Esophagus muscularis mucosa (tissue), 3 donors: ENCODE measurements around the gene ZC3H10.

Experiments used
- POLR2A ChIP-seq: fragments of 450-650 bp; IDR thresholded peaks from one replicate; pipeline ENCODE4 v1.6.1; 2017; ENCODE audit warnings: antibody characterized with exemption, moderate library complexity, mild to moderate bottlenecking, low read depth
- TF ChIP-seq, protein P1 (sequence below), 3 experiments: fragments of 200-600 bp in 2 of 3; fragments of 450-650 bp in 1 of 3; sonication (generic) in 2 of 3; IDR thresholded peaks; one replicate each; pipeline ENCODE4 v1.5.1; 2017 to 2019; ENCODE audit warnings: antibody characterized with exemption in 3 of 3, mild to moderate bottlenecking in 2 of 3, moderate library complexity in 1 of 3

DNA sequence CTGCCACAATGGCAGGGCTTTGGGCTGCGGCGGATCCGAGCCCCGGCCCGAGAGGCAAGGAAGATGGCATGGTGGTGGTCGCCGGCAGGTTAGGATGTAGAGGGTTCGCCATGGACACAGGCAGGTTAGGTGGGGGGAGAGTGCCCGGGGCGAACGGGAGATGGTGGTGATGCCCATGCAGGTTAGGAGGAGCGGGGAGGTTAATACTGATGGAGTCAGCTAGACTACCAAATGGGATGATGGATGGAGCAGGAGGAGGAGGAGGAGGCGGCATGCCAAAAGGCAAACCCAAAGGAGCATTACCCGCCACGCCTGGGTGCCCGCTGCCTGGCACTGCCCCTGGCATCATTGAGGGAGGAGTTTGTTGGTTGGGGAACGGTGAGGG lies 46.3 kb downstream of the ZC3H10 start:
- TF ChIP-seq, protein P1, sequence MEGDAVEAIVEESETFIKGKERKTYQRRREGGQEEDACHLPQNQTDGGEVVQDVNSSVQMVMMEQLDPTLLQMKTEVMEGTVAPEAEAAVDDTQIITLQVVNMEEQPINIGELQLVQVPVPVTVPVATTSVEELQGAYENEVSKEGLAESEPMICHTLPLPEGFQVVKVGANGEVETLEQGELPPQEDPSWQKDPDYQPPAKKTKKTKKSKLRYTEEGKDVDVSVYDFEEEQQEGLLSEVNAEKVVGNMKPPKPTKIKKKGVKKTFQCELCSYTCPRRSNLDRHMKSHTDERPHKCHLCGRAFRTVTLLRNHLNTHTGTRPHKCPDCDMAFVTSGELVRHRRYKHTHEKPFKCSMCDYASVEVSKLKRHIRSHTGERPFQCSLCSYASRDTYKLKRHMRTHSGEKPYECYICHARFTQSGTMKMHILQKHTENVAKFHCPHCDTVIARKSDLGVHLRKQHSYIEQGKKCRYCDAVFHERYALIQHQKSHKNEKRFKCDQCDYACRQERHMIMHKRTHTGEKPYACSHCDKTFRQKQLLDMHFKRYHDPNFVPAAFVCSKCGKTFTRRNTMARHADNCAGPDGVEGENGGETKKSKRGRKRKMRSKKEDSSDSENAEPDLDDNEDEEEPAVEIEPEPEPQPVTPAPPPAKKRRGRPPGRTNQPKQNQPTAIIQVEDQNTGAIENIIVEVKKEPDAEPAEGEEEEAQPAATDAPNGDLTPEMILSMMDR (IDR thresholded peaks at IDR 0.05): no peak
- no peak for TF ChIP-seq POLR2A
